HL-60 (cell line): Measurements from ENCODE around the gene SFTPB.
"Not testable (repeated sequence)": the region's sequence is repeated elsewhere in the genome, so short reads cannot be mapped to it uniquely, and the experiment has no call there.

Source experiments
- DNase-seq, 2 experiments: peaks; one replicate each; pipeline ENCODE4 v3.0.0-alpha.2; 2010 to 2020; ENCODE audit warnings: low read depth in 1 of 2, low spot score in 1 of 2
- H3K27ac ChIP-seq: fragments of 250-450 bp; sonication (Bioruptor Pico); replicated peaks from 2 replicates; pipeline ENCODE4 v1.5.1; 2020; ENCODE audit warnings: mild to moderate bottlenecking, moderate library complexity
- H3K27me3 ChIP-seq: fragments of 250-450 bp; sonication (Bioruptor Pico); 2 replicates; pipeline ENCODE4 v1.5.1; 2021; ENCODE audit warnings: mild to moderate bottlenecking, moderate library complexity; ENCODE audit not compliant: insufficient read depth, poor library complexity, severe bottlenecking
- H3K4me3 ChIP-seq: replicated peaks from 2 replicates; pipeline ENCODE4 v1.5.1; 2011; ENCODE audit warnings: mild to moderate bottlenecking, control low read depth, low read length; ENCODE audit not compliant: insufficient read depth
- CTCF ChIP-seq: IDR thresholded peaks from one replicate; pipeline ENCODE4 v1.5.1; 2011; ENCODE audit warnings: low read length, control low read depth, inconsistent platforms; ENCODE audit not compliant: insufficient read depth
- GABPA ChIP-seq: IDR thresholded peaks from 2 replicates; pipeline ENCODE4 v1.6.1; 2012; ENCODE audit warnings: low read depth
- POLR2AphosphoS5 ChIP-seq: IDR thresholded peaks from 2 replicates; pipeline ENCODE4 v1.6.1; 2012; ENCODE audit warnings: low read depth
- REST ChIP-seq: IDR thresholded peaks from 2 replicates; pipeline ENCODE4 v1.6.1; 2012; ENCODE audit warnings: low read depth; ENCODE audit not compliant: insufficient replicate concordance
- SPI1 ChIP-seq: IDR thresholded peaks from 2 replicates; pipeline ENCODE4 v1.6.1; 2012; ENCODE audit warnings: low read depth, mild to moderate bottlenecking, borderline replicate concordance

Gene SFTPB

GRCh38 chr2:85621338-85621737 is 46.7 kb downstream of the SFTPB start:
- H3K4me3 ChIP-seq = no peak overlapping the region
- H3K27me3 ChIP-seq = no peaks in the 10 kb centered on the region
- H3K27ac ChIP-seq = no peak overlapping the region
- no peak for TF ChIP-seq POLR2AphosphoS5
- no peak for TF ChIP-seq REST
- no peak for TF ChIP-seq GABPA
- no peak for TF ChIP-seq CTCF
- no peak for TF ChIP-seq SPI1
- no peak for DNase-seq

- no peak for TF ChIP-seq REST
- TF ChIP-seq POLR2AphosphoS5 = no peak
- no peak for TF ChIP-seq GABPA
- no peak overlapping the region for H3K27ac ChIP-seq
- H3K4me3 ChIP-seq = no peak overlapping the region
- DNase-seq = no peak
- no peaks in the 10 kb centered on the region for H3K27me3 ChIP-seq
Measured at GRCh38 chr2:85619617-85620016, 48.4 kb downstream of the SFTPB start.

- H3K4me3 ChIP-seq, DNase-seq, H3K27ac ChIP-seq, H3K27me3 ChIP-seq: not testable (repeated sequence)
Measured at GRCh38 chr2:85617723-85618122, 50.3 kb downstream of the SFTPB start.

- no peak overlapping the region for H3K4me3 ChIP-seq
- no peaks in the 10 kb centered on the region for H3K27me3 ChIP-seq
- peak overlapping the region; percentile 93 for H3K27ac ChIP-seq
- no peak for DNase-seq
- no peak for TF ChIP-seq POLR2AphosphoS5
- no peak for TF ChIP-seq SPI1
- no peak for TF ChIP-seq REST
- no peak for TF ChIP-seq CTCF
- TF ChIP-seq GABPA = no peak
Measured at GRCh38 chr2:85615413-85615728, 52.6 kb downstream of the SFTPB start.

- H3K4me3 ChIP-seq, H3K27ac ChIP-seq, H3K27me3 ChIP-seq, DNase-seq: not testable (repeated sequence)
Measured at GRCh38 chr2:85614757-85615156, 53.2 kb downstream of the SFTPB start.
